SK-N-SH (cell line): ENCODE measurements around the gene TENT4A. TPM values are rescaled to one million over a fixed set of nuclear protein-coding genes. Genes with fewer than 3 reads are reported as not detected.

Experiments
- CTCF ChIA-PET: fragments of 300-600, 350-600 bp; formaldehyde crosslinking; extraction: SDS; loops from one replicate; lab custom pipeline; 2021; lab: Yijun Ruan, JAX
- POLR2A ChIA-PET: fragments of 350-600 bp; sonication (Branson Sonifier 250); formaldehyde crosslinking; extraction: SDS; loops from one replicate; lab custom pipeline; 2020; ENCODE audit warnings: antibody characterized with exemption, inconsistent platforms; lab: Yijun Ruan, JAX
- DNase-seq: peaks from one replicate; pipeline ENCODE4 v3.0.0; 2012
- H2AFZ ChIP-seq: fragments of 200-600 bp; sonication (generic); 2 replicates; pipeline ENCODE4 v1.8.1; 2016; ENCODE audit warnings: antibody characterized with exemption, mild to moderate bottlenecking, low read depth
- H3F3A ChIP-seq: fragments of 200-600 bp; sonication (generic); replicated peaks from 2 replicates; pipeline ENCODE3; 2016; ENCODE audit warnings: antibody characterized with exemption, mild to moderate bottlenecking; ENCODE audit not compliant: insufficient read depth
- H3K27ac ChIP-seq, 2 experiments: fragments of 200-500 bp in 1 of 2; fragments of 200-600 bp in 1 of 2; sonication (Bioruptor generic) in 1 of 2; sonication (generic), shearing (Covaris generic) in 1 of 2; 2 replicates each; pipeline versions ENCODE4 v1.5.1 to v1.6.1; 2014 to 2016; ENCODE audit warnings: low read depth in 2 of 2, inconsistent platforms in 1 of 2, low read length in 1 of 2, mild to moderate bottlenecking in 1 of 2, mixed read lengths in 1 of 2
- H3K27me3 ChIP-seq: fragments of 200-600 bp; sonication (generic), shearing (Covaris generic); 2 replicates; pipeline ENCODE4 v1.6.1; 2016; ENCODE audit warnings: mixed run types; ENCODE audit not compliant: insufficient read depth
- H3K36me3 ChIP-seq, 2 experiments: fragments of 200-500 bp in 1 of 2; fragments of 200-600 bp in 1 of 2; sonication (Bioruptor generic) in 1 of 2; sonication (generic) in 1 of 2; replicated peaks in 1 of 2; 2 replicates each; pipeline versions ENCODE3 to v1.5.1; 2014 to 2016; ENCODE audit warnings: low read length in 1 of 2, mild to moderate bottlenecking in 1 of 2; ENCODE audit not compliant: insufficient read depth in 2 of 2, control insufficient read depth in 1 of 2
- H3K4me1 ChIP-seq, 2 experiments: fragments of 200-500 bp in 1 of 2; fragments of 200-600 bp in 1 of 2; sonication (Bioruptor generic) in 1 of 2; sonication (generic), shearing (Covaris generic) in 1 of 2; 2 replicates each; pipeline versions ENCODE4 v1.5.1 to v1.6.1; 2014 to 2016; ENCODE audit warnings: low read depth in 1 of 2, low read length in 1 of 2, mixed run types in 1 of 2; ENCODE audit not compliant: insufficient read depth in 2 of 2, control insufficient read depth in 1 of 2
- H3K4me2 ChIP-seq: fragments of 200-600 bp; sonication (generic), shearing (Covaris generic); 2 replicates; pipeline ENCODE4 v1.6.1; 2017; ENCODE audit warnings: mixed run types
- H3K4me3 ChIP-seq, 2 experiments: fragments of 200-500 bp in 1 of 2; fragments of 200-600 bp in 1 of 2; sonication (Bioruptor generic) in 1 of 2; sonication (generic), shearing (Covaris generic) in 1 of 2; 2 replicates each; pipeline versions ENCODE4 v1.5.1 to v1.8.1; 2014 to 2016; ENCODE audit warnings: low read depth in 2 of 2, inconsistent platforms in 1 of 2, low read length in 1 of 2, mild to moderate bottlenecking in 1 of 2, mixed read lengths in 1 of 2, moderate library complexity in 1 of 2
- H3K79me2 ChIP-seq: fragments of 200-600 bp; sonication (generic); 2 replicates; pipeline ENCODE4 v1.8.1; 2017; ENCODE audit warnings: mild to moderate bottlenecking; ENCODE audit not compliant: insufficient read depth
- H3K9ac ChIP-seq: fragments of 200-600 bp; sonication (generic); 2 replicates; pipeline ENCODE4 v1.6.1; 2017; ENCODE audit warnings: mixed run types
- H3K9me2 ChIP-seq: fragments of 200-600 bp; sonication (generic); 2 replicates; pipeline ENCODE4 v1.6.1; 2017; ENCODE audit warnings: mixed run types
- H3K9me3 ChIP-seq: fragments of 200-600 bp; sonication (generic); 2 replicates; pipeline ENCODE4 v1.6.1; 2017; ENCODE audit warnings: mixed run types, mild to moderate bottlenecking, moderate library complexity
- H4K20me1 ChIP-seq: fragments of 200-600 bp; sonication (generic); 2 replicates; pipeline ENCODE4 v1.6.1; 2017; ENCODE audit warnings: mild to moderate bottlenecking, mixed run types; ENCODE audit not compliant: insufficient read depth
- CHD2 ChIP-seq: fragments of 150-350 bp; IDR thresholded peaks from 2 replicates; pipeline ENCODE4 v1.6.1; 2018; ENCODE audit warnings: low read length; ENCODE audit not compliant: partially characterized antibody
- EP300 ChIP-seq, 2 experiments: IDR thresholded peaks; 2 replicates each; pipeline versions ENCODE4 v1.4.0 to v1.6.1; 2012; ENCODE audit warnings: borderline replicate concordance in 1 of 2, low read depth in 1 of 2, low read length in 1 of 2
- NFIC ChIP-seq: IDR thresholded peaks from 2 replicates; pipeline ENCODE4 v1.4.0; 2012; ENCODE audit warnings: borderline replicate concordance
- POLR2AphosphoS5 ChIP-seq: IDR thresholded peaks from 2 replicates; pipeline ENCODE4 v1.6.1; 2012; ENCODE audit warnings: low read depth, low read length
- RCOR1 ChIP-seq: fragments of 150-350 bp; IDR thresholded peaks from 2 replicates; pipeline ENCODE4 v1.6.1; 2017; ENCODE audit warnings: antibody characterized with exemption, low read length
- RFX5 ChIP-seq: IDR thresholded peaks from 2 replicates; pipeline ENCODE4 v1.6.1; 2012; ENCODE audit warnings: mild to moderate bottlenecking, improper control_type of control experiment, low read length
- TCF12 ChIP-seq: IDR thresholded peaks from 2 replicates; pipeline ENCODE4 v1.4.0; 2012
- TEAD4 ChIP-seq: IDR thresholded peaks from 2 replicates; pipeline ENCODE4 v1.4.0; 2012; ENCODE audit warnings: mild to moderate bottlenecking, borderline replicate concordance; ENCODE audit not compliant: insufficient read depth
- YY1 ChIP-seq: IDR thresholded peaks from 2 replicates; pipeline ENCODE4 v1.4.0; 2012; ENCODE audit warnings: low read depth, mild to moderate bottlenecking
- WGBS: methylation state at CpG from one replicate; pipeline ENCODE4 v1.1.6; 2017; ENCODE audit warnings: low lambda C conversion rate; 5-methylcytosine and 5-hydroxymethylcytosine counted together
- polyA plus RNA-seq, 3 experiments: library from polyadenylated mRNA; depleted of rRNA; stranded (reverse); fragments of >200 nt; gene quantifications; 2 replicates each; pipeline ENCODE4 v1.2.3, GENCODE V29; 2012
- TF ChIP-seq, protein P1 (sequence below): IDR thresholded peaks from 2 replicates; pipeline ENCODE4 v1.4.0; 2012; ENCODE audit warnings: low read depth, borderline replicate concordance

Gene TENT4A
- polyA plus RNA-seq, 1 of the 3 experiments (the other 2 are of a cell fraction): 6.0 TPM

DNA sequence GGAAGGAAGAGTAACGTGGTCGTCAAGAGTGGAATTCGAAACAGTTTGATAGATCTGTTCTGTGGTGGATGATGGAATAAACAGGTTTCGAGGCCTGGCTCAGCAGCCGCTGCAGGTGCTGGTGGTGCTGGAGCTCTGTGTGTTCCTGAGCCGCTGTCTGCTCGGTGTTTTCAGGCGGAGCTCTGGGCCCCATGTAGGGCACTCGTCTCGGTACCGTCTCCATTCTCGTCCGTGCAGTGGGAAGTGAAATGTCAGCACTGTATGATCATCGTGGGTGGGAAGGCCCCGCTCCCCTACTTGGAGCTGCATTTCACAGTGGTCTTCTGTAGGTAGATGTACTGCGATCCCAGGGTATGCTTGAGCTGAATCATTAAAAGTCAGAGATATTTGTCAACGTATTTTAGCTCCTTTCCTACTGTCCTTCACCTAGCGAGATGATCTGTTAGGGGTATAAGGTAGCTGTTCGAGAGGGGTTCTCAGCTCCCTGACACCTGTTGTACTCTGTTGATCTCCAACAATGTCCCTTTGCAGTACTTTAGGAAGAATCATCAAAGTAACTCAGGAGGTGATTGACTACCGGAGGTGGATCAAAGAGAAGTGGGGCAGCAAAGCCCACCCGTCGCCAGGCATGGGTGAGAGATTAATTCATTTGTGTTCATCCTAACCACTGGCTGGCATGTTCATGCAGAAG is 35.9 kb downstream of the TENT4A start:
- ChIA-PET CTCF (interaction anchor here (1.5 kb wide), 1 partner anchor 17 kb away, joined by 4 read pairs; no protein-coding TSS in a partner anchor), POLR2A (no interaction called here)
- peaks cover 56 to 66% of the 10 kb centered on the region in 2 experiments for H3K36me3 ChIP-seq

DNA sequence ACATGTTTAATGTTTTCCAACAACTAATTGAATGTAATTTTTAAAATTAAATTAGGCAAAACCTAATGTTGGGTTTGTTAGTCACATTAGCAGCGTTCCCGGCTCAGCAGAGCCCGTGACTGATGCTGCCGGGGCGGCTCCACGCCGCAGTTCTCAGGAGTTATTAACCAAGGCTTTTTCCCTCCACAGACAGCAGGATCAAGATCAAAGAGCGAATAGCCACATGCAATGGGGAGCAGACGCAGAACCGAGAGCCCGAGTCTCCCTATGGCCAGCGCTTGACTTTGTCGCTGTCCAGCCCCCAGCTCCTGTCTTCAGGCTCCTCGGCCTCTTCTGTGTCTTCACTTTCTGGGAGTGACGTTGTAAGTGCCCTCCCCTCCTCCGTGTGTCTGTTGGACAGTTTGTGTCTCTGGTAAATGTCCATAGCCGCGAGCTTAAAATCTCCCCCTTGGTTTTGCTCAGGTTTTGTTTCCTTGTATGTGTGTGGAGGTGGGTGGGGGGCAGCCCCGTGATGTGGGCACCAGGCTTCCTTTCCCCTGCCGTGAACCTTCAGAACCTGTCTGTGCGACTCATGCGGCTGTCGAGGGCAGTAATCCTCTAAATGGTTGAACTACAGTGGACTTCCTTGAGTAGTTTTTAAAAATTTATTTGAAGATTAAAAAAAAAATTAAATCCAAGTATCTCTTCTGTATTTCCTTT is 37.1 kb downstream of the TENT4A start:
- Histone ChIP-seq H3K9me2 (no peaks in the 10 kb centered on the region), H3K27ac (no peak overlapping the region), H3K9ac (no peak overlapping the region), H3K27me3 (no peaks in the 10 kb centered on the region), H3K36me3 (peaks cover 62 to 72% of the 10 kb centered on the region in 2 experiments)
- TF ChIP-seq RFX5 (no peak), TCF12 (no peak), TEAD4 (no peak), POLR2AphosphoS5 (no peak), YY1 (no peak), EP300 (IDR thresholded peaks at IDR 0.05; ENCODE audit: borderline replicate concordance in 1 of 2, low read depth in 1 of 2, low read length in 1 of 2) (no peak), CHD2 (no peak)
- TF ChIP-seq, protein P1, sequence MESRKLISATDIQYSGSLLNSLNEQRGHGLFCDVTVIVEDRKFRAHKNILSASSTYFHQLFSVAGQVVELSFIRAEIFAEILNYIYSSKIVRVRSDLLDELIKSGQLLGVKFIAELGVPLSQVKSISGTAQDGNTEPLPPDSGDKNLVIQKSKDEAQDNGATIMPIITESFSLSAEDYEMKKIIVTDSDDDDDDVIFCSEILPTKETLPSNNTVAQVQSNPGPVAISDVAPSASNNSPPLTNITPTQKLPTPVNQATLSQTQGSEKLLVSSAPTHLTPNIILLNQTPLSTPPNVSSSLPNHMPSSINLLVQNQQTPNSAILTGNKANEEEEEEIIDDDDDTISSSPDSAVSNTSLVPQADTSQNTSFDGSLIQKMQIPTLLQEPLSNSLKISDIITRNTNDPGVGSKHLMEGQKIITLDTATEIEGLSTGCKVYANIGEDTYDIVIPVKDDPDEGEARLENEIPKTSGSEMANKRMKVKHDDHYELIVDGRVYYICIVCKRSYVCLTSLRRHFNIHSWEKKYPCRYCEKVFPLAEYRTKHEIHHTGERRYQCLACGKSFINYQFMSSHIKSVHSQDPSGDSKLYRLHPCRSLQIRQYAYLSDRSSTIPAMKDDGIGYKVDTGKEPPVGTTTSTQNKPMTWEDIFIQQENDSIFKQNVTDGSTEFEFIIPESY: no peak
- TF ChIP-seq, all 33 proteins: peak for 0
- Histone ChIP-seq H2AFZ (no peak overlapping the region), H4K20me1 (peaks cover 37% of the 10 kb centered on the region), H3K4me1 (peaks cover 0 to 5% of the 10 kb centered on the region in 2 experiments; a peak in 1 of 4 replicates), H3K4me2 (no peak overlapping the region), H3F3A (no peaks in the 10 kb centered on the region), H3K79me2 (peaks cover 67% of the 10 kb centered on the region), H3K9me3 (no peaks in the 10 kb centered on the region), H3K4me3 (no peak overlapping the region)
- ChIA-PET POLR2A (no interaction called here), CTCF (interaction anchor here (1.4 to 1.5 kb wide), 2 partner anchors 9 to 16 kb away, joined by 4 read pairs; no protein-coding TSS in a partner anchor)
- 92% methylated on average over 23 of the region's 23 CpGs for WGBS
- no peak for DNase-seq

More for the DNA sequence above, 35.9 kb downstream of the TENT4A start:
- H3K9me3 ChIP-seq: no peaks in the 10 kb centered on the region
- WGBS: 97% methylated on average over 22 of the region's 22 CpGs
- H3K9ac ChIP-seq: no peak overlapping the region
- peaks cover 72% of the 10 kb centered on the region for H3K79me2 ChIP-seq
- H2AFZ ChIP-seq: no peak overlapping the region
- no peak for TF ChIP-seq RCOR1
- no peak for TF ChIP-seq NFIC
- no peak for DNase-seq
- no peak overlapping the region for H3K27ac ChIP-seq
- no peaks in the 10 kb centered on the region for H3F3A ChIP-seq
- H3K4me1 ChIP-seq: peaks cover 0 to 10% of the 10 kb centered on the region in 2 experiments; a peak in 1 of 4 replicates
- H3K27me3 ChIP-seq: no peaks in the 10 kb centered on the region
- no peak overlapping the region for H3K4me3 ChIP-seq
- no peak overlapping the region for H3K4me2 ChIP-seq
- H3K9me2 ChIP-seq: no peaks in the 10 kb centered on the region
- H4K20me1 ChIP-seq: peaks cover 45% of the 10 kb centered on the region
